ENCODE results near the gene CDCA7L.

DNA sequence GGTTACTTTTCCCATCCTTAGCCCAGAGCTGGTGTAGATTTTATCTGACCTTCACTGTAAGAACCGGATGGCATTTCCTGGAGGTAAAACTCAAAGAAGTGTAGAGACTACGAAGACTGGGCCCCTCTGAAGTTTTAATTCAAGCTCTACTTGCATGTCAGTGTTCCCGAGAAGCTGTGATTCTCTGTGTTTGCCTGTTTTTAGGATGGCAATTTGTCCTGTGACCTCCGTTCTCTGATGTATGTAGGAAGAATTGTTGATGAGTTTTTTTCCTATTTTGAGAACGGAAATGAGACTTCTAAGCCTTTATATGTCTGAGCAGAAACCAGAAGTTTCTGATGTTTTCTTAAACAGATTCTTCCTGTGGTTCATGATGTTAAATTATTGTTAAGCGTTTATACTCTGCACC is 94.1 kb downstream of the CDCA7L start:
- TF ChIP-seq TAF1 (IDR thresholded peaks at IDR 0.05; ENCODE audit: low read depth, low read length), result no peak
- no peak for TF ChIP-seq POLR2AphosphoS5 (IDR thresholded peaks at IDR 0.05; ENCODE audit: low read depth, low read length)
- no peak for TF ChIP-seq POLR2A (IDR thresholded peaks at IDR 0.05; ENCODE audit: low read depth, low read length)
- no peak for TF ChIP-seq POU2F2 (IDR thresholded peaks at IDR 0.05; ENCODE audit: low read depth, low read length)
